Dendritic cell treated with granulocyte-macrophage colony-stimulating factor and Interleukin-4, amounts not matched to agents 40 ng/mL and 50 ng/mL, for 4 days (primary cell): ENCODE data around the gene NFIB.

Source experiments
- H3K27ac Mint-ChIP-seq: one replicate; pipeline ENCODE4 v1.8.0; 2022; ENCODE audit warnings: mild to moderate bottlenecking, mixed read lengths
- H3K27me3 Mint-ChIP-seq: one replicate; pipeline ENCODE4 v1.8.0; 2022; ENCODE audit warnings: mild to moderate bottlenecking, mixed read lengths
- H3K36me3 Mint-ChIP-seq: one replicate; pipeline ENCODE4 v1.8.0; 2022; ENCODE audit warnings: low read depth, mixed read lengths
- H3K4me1 Mint-ChIP-seq: one replicate; pipeline ENCODE4 v1.8.0; 2022; ENCODE audit warnings: low read depth, mixed read lengths
- H3K4me3 Mint-ChIP-seq: one replicate; pipeline ENCODE4 v1.8.0; 2022; ENCODE audit warnings: mild to moderate bottlenecking, moderate library complexity, mixed read lengths
- H3K9me3 Mint-ChIP-seq: one replicate; pipeline ENCODE4 v1.8.0; 2022; ENCODE audit warnings: mixed read lengths
- intact Hi-C: fragments of 100-400 bp; cut with micrococcal nuclease; formaldehyde crosslinking; loops from one replicate; pipeline ENCODE4 v1.15.0; 2022

The NFIB gene

DNA sequence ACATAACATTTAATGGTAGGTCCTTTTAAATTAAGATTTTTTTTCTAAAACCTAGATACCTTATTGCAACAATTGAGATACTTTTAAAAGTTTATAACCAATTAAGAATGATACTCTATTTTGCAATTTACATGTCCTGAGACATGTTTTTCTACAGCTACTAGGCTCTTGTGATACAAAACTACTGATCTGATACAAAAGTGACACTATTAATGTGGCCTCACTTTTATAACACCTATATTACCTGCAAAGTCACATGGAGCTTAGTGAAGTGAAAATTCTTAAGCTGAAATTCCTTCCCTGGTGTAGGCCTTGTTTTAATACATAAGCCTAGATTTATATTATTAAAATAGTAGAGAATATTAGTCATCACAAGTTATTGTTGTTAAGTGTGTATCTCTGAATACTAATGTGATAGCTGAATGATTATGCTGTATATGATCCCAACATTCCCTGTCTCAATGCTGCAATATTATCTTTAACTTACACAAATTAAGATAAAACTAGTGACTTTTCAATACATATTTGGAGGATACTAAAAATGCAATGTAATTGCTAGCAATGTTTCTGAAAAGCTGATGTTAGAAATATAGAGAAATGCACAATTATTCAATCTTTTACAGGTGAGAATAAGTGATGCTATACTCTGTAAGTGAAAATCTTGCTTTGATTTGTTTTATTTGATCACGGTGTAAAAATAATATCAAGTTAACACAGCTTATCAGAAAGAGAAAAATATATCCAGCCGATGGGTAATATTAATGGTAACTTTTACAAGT is 2.6 kb downstream of the NFIB start:
- no peaks in the 10 kb centered on the region for H3K36me3 Mint-ChIP-seq
- peaks cover 27% of the 10 kb centered on the region for H3K4me1 Mint-ChIP-seq
- H3K4me3 Mint-ChIP-seq, result no peak overlapping the region
- H3K27me3 Mint-ChIP-seq, result peaks cover 57% of the 10 kb centered on the region
- intact Hi-C loops, result no loop called here
- no peaks in the 10 kb centered on the region for H3K9me3 Mint-ChIP-seq
- no peak overlapping the region for H3K27ac Mint-ChIP-seq

DNA sequence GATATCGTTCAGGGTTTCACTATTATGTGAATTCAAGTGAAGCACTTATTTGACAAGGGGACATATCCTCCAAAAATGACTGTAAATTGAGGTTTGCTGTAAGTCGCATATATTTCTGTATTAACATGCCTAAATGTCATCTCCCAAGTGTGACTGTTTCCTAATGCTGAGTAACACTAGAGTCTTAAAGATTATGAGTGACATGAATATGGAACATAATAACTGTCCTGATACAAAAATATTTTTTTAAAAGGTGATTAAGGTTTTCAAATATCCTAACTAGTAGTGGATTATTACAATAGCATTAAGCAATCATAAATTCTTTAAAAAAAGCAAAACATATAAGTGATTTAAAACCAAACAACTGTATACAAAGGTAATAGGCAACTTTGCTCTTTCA is 3.6 kb downstream of the NFIB start:
- Mint-ChIP-seq H3K36me3 (no peaks in the 10 kb centered on the region), H3K27me3 (peaks cover 50% of the 10 kb centered on the region), H3K4me1 (peaks cover 21% of the 10 kb centered on the region), H3K4me3 (no peak overlapping the region), H3K9me3 (no peaks in the 10 kb centered on the region), H3K27ac (no peak overlapping the region)
- intact Hi-C loops, result no loop called here

DNA sequence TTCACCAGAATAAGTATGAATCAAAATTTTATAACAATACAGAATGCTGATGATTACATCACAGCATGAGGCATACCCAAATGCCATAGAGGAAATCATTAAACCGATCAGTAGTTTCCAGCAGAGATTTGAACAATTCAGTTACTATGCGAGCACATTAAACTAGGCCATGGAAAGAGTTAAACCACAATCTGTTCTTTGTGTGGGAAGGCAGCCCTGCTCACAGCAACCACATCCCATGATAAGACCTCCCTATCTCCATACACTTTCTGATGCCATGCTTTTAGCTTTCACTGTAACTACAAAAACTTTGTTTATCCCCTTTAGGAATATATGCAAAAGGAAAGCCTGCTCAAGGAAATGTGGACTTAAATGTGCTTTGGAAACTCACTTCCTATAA is 4.5 kb downstream of the NFIB start:
- Mint-ChIP-seq H3K4me3 (no peak overlapping the region), H3K27ac (no peak overlapping the region), H3K36me3 (no peaks in the 10 kb centered on the region), H3K9me3 (no peaks in the 10 kb centered on the region), H3K4me1 (peaks cover 16% of the 10 kb centered on the region), H3K27me3 (peaks cover 50% of the 10 kb centered on the region)
- intact Hi-C loops, result loop anchor here (2.0 kb wide), 1 partner anchor 21 kb away; no protein-coding TSS in a partner anchor

DNA sequence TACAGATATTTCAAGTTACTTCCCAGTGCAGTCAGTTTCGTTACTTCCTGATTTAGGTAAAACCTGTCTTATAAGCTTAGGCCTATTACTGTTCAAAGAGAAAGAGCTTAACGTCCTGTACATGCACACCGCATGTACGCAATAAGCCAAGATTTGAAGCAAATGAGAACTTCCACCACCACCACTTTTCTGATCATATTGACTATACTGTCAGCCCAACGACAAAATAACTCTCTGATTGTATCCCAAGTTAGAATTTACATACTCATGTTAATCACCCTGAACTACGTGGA is 5.1 kb downstream of the NFIB start:
- peaks cover 44% of the 10 kb centered on the region for H3K27me3 Mint-ChIP-seq
- peaks cover 12% of the 10 kb centered on the region for H3K4me1 Mint-ChIP-seq
- intact Hi-C loops, result loop anchor here (2.0 kb wide), 1 partner anchor 20 kb away; no protein-coding TSS in a partner anchor
- no peaks in the 10 kb centered on the region for H3K9me3 Mint-ChIP-seq
- H3K4me3 Mint-ChIP-seq, result no peak overlapping the region
- no peaks in the 10 kb centered on the region for H3K36me3 Mint-ChIP-seq
- no peak overlapping the region for H3K27ac Mint-ChIP-seq

DNA sequence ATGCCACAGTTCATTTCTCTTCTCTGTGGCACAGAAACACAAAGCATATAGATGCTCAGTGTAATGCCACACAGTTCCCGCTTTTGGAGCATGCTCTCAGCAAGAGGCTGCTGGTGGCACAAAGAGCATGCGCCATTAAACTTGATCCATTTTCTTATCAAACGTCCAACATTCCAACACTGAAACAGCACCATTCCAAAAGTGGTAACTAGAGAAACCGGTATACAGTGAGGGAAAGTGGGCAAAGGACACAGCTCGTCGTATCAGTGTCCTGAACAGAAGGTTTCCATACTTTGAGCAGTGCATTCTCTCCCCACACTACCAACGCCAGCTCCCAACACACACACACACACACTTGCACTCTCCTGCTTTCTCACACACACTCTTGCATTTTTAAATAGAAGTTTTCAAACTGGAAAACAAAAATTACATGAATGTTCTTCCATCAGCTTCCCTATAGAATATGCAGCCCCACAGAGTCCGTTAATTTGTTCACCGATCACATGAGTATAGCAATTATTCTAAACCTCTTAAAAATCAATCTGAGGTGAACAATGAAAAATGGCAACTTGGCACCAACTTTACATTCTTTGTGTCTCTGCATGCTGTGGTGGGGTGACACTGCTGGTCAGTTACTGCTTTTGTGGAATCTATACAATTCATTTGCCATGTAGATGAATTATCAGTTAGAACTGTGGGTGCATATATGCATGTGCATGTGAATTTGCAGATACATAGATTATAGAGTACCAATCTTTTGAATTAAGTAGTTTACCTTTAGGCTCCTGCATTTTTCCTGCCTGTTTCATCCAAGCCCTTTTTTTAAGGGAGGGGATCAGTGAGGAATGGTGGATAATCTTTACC is 5.7 kb downstream of the NFIB start:
- H3K27me3 Mint-ChIP-seq, result peaks cover 38% of the 10 kb centered on the region
- intact Hi-C loops, result loop anchor here (2.0 kb wide), 1 partner anchor 19 kb away; no protein-coding TSS in a partner anchor
- H3K9me3 Mint-ChIP-seq, result no peaks in the 10 kb centered on the region
- peaks cover 6% of the 10 kb centered on the region for H3K4me1 Mint-ChIP-seq
- H3K36me3 Mint-ChIP-seq, result no peaks in the 10 kb centered on the region
- no peak overlapping the region for H3K4me3 Mint-ChIP-seq
- no peak overlapping the region for H3K27ac Mint-ChIP-seq

DNA sequence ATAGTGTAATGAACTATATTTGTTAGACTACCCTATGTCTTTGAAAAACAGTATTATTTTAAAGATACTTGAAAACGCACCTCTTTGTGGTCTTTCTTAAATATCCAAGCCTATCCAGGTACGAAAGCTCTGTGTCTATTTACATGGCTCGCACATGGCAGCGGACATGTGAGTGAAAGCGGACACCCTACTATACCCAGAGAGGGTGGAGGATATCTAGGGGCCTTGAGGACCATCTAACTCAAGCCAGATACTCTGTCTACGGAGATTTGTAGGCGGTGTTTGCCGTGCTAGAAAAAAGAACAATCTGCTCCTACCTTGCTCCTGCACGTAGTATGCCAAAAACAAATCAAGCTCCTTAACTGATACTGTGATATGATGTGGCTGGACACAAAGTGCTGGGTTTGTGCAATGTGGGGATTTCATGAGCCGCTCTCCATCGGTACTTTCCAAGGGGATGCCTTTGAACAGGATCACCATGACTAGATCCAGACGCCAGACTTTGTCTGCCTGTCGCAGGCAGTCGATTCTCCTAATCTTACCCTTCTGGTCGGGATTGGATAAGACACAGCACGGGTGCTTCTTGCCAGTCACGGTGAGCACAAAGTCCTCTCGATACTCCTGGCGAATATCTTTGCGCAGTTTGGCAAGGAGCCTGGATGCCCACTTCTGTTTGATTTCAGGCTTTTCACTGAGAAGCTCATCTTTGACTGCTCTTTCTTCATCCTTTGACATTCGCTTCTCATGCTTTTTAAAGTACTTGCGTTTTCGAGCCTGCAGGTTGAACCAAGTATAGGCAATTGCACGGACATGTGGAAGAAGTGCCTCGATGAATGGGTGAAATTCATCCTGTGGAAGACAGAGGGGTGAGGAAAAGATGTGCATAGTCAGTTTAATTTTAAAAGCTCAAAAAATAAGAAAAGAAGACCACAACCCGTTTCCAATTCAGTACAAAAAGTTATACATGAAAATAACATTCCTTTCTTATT is 7.0 kb downstream of the NFIB start:
- Mint-ChIP-seq H3K27ac (no peak overlapping the region), H3K36me3 (no peaks in the 10 kb centered on the region), H3K27me3 (peaks cover 27% of the 10 kb centered on the region), H3K9me3 (no peaks in the 10 kb centered on the region), H3K4me3 (no peak overlapping the region), H3K4me1 (no peaks in the 10 kb centered on the region)
- intact Hi-C loops, result no loop called here

DNA sequence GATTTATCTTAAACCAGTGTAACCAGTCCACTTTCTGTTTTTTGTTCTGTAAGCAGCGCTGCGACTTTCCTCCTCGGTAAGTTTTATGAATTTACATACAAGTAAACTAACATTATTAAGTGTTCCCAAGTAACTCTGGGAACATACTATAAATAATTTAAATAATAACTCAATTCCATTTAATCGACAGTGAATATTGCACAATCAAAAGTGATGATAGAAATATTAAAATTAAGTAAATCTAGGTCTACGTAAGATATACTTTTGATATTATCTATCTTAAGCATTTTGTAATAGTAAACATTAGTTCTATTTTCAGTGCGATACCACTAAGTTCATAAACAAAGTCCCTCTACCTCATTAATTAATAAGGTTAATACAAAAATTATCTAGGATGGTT is 7.8 kb downstream of the NFIB start:
- no peak overlapping the region for H3K27ac Mint-ChIP-seq
- no peaks in the 10 kb centered on the region for H3K9me3 Mint-ChIP-seq
- no peak overlapping the region for H3K4me3 Mint-ChIP-seq
- no peaks in the 10 kb centered on the region for H3K4me1 Mint-ChIP-seq
- intact Hi-C loops, result no loop called here
- peaks cover 21% of the 10 kb centered on the region for H3K27me3 Mint-ChIP-seq
- H3K36me3 Mint-ChIP-seq, result no peaks in the 10 kb centered on the region

DNA sequence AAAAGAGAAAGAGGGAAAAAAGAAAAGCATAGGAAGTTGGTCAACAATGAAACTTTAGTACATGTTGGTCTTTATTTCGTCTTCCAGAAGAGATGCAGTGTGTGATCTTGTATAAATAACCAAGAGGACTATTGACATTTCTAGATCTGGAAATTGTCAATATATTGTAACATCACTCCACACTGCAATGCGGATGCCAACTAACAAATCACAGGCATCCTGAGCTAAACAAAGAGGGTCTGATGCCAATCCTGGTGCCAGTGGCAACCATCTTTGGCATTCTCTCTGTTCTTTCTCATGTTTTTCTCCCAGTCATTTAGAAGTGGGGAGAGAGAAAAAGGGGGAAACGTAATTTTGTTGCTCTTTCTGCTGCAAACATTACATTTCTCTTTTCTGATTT is 9.7 kb downstream of the NFIB start:
- peaks cover 22% of the 10 kb centered on the region for H3K27me3 Mint-ChIP-seq
- intact Hi-C loops, result no loop called here
- no peak overlapping the region for H3K4me3 Mint-ChIP-seq
- no peaks in the 10 kb centered on the region for H3K36me3 Mint-ChIP-seq
- no peak overlapping the region for H3K27ac Mint-ChIP-seq
- no peaks in the 10 kb centered on the region for H3K4me1 Mint-ChIP-seq
- no peaks in the 10 kb centered on the region for H3K9me3 Mint-ChIP-seq

DNA sequence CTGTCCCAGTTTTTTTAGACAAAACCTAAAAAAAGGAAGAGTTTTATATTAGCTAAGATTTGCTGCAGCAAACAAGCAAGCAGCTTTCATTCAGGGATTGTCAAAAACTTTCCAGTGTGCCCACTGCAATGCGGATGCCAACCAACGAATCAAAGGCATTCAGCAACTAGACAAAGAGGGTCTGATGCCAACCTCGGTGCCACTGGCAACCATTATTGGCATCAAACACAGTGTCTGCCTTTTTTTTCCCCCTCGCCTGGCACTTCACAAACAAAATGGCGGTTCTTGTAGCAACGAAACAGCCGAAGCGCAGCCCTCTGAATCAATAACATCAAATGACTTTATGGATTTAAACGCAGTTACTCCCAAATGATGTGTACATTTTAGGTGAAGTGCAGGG is 10.4 kb downstream of the NFIB start:
- Mint-ChIP-seq H3K27ac (no peak overlapping the region), H3K4me1 (no peaks in the 10 kb centered on the region), H3K4me3 (no peak overlapping the region), H3K36me3 (no peaks in the 10 kb centered on the region), H3K9me3 (no peaks in the 10 kb centered on the region), H3K27me3 (peaks cover 22% of the 10 kb centered on the region)
- intact Hi-C loops, result no loop called here

DNA sequence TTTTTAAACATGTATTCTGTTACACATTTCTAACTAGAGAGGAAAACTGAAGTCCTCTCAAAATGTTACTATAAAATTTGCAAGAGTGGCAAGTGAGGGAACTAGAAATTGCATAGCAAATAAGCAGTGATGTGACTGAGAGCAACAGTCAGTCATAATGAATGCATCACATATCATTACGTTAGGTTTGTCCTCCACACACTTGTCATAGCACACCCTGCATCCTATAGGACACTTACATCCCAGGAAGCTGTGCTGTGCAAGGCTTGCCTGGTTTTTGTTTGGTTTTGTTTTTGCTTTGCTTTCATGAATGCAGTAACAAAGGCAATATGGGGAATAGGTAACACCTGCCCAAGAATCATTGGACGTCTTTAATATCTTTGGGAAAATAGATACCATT is 10.8 kb downstream of the NFIB start:
- intact Hi-C loops, result no loop called here
- Mint-ChIP-seq H3K27ac (no peak overlapping the region), H3K4me1 (no peaks in the 10 kb centered on the region), H3K4me3 (no peak overlapping the region), H3K36me3 (no peaks in the 10 kb centered on the region), H3K27me3 (peaks cover 20% of the 10 kb centered on the region), H3K9me3 (no peaks in the 10 kb centered on the region)

DNA sequence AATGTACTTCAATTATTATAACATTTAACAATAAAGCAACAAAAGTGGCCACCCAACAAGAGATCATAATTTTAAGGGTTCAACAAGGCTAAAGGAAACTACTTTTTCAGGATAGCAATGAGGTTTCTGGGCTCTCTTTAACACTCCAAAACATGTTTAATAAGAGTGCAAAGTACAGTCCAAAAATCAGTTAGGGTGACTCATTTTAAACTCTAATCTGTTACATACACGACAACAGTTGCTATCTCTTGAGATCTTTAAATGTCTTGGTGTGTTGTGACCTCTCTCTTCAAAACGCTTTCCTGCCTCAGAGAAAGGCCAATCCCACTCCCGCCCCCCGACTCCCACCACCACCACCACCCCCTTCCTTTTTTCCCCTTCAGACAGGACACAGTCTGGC is 11.5 kb downstream of the NFIB start:
- H3K27ac Mint-ChIP-seq, result no peak overlapping the region

DNA sequence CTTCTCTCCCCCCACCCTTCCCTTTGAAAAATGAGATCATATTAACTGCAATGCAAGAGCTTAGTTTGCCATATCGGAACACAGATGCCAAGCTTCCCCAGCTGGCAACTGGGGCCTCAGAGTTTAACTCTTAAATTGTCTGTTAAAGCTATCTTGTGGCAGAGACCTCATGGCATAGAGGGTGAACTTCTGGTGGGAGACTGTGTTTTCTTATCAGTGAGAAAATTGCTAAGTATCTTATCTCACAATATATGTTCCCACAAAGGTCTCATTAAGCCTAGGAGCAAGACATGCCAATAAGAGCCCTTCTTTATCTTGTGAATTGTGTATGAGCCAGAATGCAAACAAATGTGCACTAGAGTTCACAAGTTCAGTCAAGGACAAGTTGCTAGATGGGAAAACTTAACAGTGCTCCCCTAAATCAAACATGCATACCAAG is 12.3 kb downstream of the NFIB start:
- Mint-ChIP-seq H3K27ac (no peak overlapping the region), H3K4me1 (no peaks in the 10 kb centered on the region), H3K4me3 (no peak overlapping the region), H3K36me3 (no peaks in the 10 kb centered on the region), H3K27me3 (peaks cover 10% of the 10 kb centered on the region), H3K9me3 (no peaks in the 10 kb centered on the region)
- intact Hi-C loops, result no loop called here

More for the DNA sequence above, 11.5 kb downstream of the NFIB start:
- no peaks in the 10 kb centered on the region for H3K4me1 Mint-ChIP-seq
- no peaks in the 10 kb centered on the region for H3K36me3 Mint-ChIP-seq
- H3K27me3 Mint-ChIP-seq, result peaks cover 16% of the 10 kb centered on the region
- no peaks in the 10 kb centered on the region for H3K9me3 Mint-ChIP-seq
- intact Hi-C loops, result no loop called here
- no peak overlapping the region for H3K4me3 Mint-ChIP-seq

DNA sequence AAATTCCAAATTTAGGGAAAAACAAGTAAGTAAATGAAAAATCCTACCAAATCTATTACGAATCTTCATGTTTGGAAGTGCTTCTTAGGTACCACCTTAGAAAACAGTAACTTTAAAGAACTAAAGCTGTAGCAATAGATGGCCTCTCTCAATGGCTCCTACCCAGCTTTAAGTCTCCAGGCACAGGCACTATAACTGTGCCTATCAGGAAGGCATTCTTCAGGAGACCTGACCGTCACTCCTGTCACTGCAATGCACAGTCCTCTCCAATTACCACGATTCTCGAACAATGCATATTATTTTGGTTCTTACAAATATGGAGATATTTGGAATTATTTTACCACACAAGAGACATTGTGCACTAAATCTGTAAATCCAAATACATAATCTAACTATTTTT is 12.9 kb downstream of the NFIB start:
- Mint-ChIP-seq H3K27ac (no peak overlapping the region), H3K36me3 (no peaks in the 10 kb centered on the region), H3K27me3 (peaks cover 10% of the 10 kb centered on the region)

More for the DNA sequence above, 12.9 kb downstream of the NFIB start:
- Mint-ChIP-seq H3K9me3 (no peaks in the 10 kb centered on the region), H3K4me1 (no peaks in the 10 kb centered on the region), H3K4me3 (no peak overlapping the region)
- intact Hi-C loops, result no loop called here
